ENCODE results near the gene TMEM9. TPM values are rescaled to one million over a fixed set of nuclear protein-coding genes. Genes with fewer than 3 reads are reported as not detected.
A peak's percentile ranks its signal among the peaks of the same experiment; 100 is the strongest.

TMEM9 gene
- total and polyA plus RNA-seq, 10 of the 15 experiments (the other 5 are each of a cell fraction or from before 2014, with no cell fraction given): 7.2 to 46.1 (median 17.3) TPM

DNA sequence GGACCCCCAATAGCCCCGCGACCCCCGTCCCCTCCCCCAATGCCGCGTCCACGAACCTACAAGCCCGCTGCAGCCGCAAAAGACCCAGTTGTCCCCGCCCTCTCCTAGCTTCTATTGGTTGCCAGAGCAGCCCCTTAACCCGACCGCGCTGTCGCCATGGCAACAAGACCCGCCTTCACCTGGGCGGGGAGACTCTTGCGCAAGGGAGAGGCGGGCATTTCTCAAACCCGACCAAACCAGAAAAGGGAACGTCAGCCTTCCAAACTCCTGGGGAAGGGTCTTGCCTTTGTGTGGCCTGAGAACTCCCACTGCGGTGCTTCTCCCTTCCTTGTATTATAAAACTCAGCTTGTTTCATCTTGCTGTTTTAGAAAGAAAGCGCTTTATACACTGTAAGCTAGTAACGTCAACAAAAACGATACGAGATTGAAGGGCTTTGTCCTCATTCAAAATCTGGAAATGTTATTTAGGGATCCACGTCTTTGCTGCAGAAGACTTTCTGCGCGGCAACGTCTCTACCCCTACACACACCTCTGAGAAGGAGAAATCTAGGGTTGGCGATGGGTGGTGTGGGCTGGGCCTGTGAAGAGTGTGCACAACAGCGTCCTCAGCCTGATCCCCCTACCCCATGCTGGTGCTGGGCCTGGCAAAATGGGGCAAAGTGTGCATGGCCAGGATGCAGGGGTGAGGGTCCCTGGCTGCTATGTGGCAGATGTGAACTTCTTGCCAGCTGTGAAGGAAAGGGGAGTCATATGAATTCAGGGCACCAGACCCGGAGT, at the start of gene TMEM9 (continued):
- TF ChIP-seq CHD1 (IDR thresholded peaks at IDR 0.05; ENCODE audit: low read depth, low read length) (no peak), YY1 (IDR thresholded peaks at IDR 0.05; ENCODE audit: low read depth, low read length) (no peak), NFIC (IDR thresholded peaks at IDR 0.05; ENCODE audit: low read depth, low read length) (no peak), RAD21 (IDR thresholded peaks at IDR 0.05; ENCODE audit: insufficient read depth, low read depth, low read length) (no peak), SPI1 (IDR thresholded peaks at IDR 0.05; ENCODE audit: borderline replicate concordance, insufficient read depth, low read depth, low read length) (no peak), BRCA1 (IDR thresholded peaks at IDR 0.05; ENCODE audit: low read depth, low read length) (no peak), MTA3 (IDR thresholded peaks at IDR 0.05; ENCODE audit: borderline replicate concordance, low read length) (no peak), EP300 (IDR thresholded peaks at IDR 0.05; ENCODE audit: borderline replicate concordance in 1 of 2, control insufficient read depth in 1 of 2, low read depth in 2 of 2, low read length in 2 of 2) (no peak), RBBP5 (conservative IDR thresholded peaks at IDR 0.05) (no peak), EGR1 (IDR thresholded peaks at IDR 0.05; ENCODE audit: borderline replicate concordance in 1 of 2, low read depth in 2 of 2, low read length in 2 of 2) (no peak), GABPA (IDR thresholded peaks at IDR 0.05; ENCODE audit: low read depth) (no peak), RUNX3 (IDR thresholded peaks at IDR 0.05; ENCODE audit: low read length) (peak; percentile 54; the same call in 1 of the 2 replicates), KLF5 (IDR thresholded peaks at IDR 0.05; ENCODE audit: partially characterized antibody) (no peak), SIX5 (IDR thresholded peaks at IDR 0.05; ENCODE audit: low read depth, low read length, severe bottlenecking) (peak; percentile 12), ASH2L (IDR thresholded peaks at IDR 0.05; ENCODE audit: borderline replicate concordance, low read depth) (no peak), HCFC1 (IDR thresholded peaks at IDR 0.05; ENCODE audit: low read length) (no peak; the same call in 1 of the 2 replicates), ESRRA (IDR thresholded peaks at IDR 0.05; ENCODE audit: low read length) (no peak)
- TF ChIP-seq, protein P1, sequence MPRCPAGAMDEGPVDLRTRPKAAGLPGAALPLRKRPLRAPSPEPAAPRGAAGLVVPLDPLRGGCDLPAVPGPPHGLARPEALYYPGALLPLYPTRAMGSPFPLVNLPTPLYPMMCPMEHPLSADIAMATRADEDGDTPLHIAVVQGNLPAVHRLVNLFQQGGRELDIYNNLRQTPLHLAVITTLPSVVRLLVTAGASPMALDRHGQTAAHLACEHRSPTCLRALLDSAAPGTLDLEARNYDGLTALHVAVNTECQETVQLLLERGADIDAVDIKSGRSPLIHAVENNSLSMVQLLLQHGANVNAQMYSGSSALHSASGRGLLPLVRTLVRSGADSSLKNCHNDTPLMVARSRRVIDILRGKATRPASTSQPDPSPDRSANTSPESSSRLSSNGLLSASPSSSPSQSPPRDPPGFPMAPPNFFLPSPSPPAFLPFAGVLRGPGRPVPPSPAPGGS (IDR thresholded peaks at IDR 0.05; ENCODE audit: borderline replicate concordance, insufficient read depth, low read depth, low read length, poor library complexity, severe bottlenecking): no peak
- TF ChIP-seq, protein P2, sequence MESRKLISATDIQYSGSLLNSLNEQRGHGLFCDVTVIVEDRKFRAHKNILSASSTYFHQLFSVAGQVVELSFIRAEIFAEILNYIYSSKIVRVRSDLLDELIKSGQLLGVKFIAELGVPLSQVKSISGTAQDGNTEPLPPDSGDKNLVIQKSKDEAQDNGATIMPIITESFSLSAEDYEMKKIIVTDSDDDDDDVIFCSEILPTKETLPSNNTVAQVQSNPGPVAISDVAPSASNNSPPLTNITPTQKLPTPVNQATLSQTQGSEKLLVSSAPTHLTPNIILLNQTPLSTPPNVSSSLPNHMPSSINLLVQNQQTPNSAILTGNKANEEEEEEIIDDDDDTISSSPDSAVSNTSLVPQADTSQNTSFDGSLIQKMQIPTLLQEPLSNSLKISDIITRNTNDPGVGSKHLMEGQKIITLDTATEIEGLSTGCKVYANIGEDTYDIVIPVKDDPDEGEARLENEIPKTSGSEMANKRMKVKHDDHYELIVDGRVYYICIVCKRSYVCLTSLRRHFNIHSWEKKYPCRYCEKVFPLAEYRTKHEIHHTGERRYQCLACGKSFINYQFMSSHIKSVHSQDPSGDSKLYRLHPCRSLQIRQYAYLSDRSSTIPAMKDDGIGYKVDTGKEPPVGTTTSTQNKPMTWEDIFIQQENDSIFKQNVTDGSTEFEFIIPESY (IDR thresholded peaks at IDR 0.05): no peak
- TF ChIP-seq, protein P3, sequence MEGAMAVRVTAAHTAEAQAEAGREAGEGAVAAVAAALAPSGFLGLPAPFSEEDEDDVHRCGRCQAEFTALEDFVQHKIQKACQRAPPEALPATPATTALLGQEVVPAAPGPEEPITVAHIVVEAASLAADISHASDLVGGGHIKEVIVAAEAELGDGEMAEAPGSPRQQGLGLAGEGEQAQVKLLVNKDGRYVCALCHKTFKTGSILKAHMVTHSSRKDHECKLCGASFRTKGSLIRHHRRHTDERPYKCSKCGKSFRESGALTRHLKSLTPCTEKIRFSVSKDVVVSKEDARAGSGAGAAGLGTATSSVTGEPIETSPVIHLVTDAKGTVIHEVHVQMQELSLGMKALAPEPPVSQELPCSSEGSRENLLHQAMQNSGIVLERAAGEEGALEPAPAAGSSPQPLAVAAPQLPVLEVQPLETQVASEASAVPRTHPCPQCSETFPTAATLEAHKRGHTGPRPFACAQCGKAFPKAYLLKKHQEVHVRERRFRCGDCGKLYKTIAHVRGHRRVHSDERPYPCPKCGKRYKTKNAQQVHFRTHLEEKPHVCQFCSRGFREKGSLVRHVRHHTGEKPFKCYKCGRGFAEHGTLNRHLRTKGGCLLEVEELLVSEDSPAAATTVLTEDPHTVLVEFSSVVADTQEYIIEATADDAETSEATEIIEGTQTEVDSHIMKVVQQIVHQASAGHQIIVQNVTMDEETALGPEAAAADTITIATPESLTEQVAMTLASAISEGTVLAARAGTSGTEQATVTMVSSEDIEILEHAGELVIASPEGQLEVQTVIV (IDR thresholded peaks at IDR 0.05; ENCODE audit: borderline replicate concordance, partially characterized antibody): no peak
- TF ChIP-seq, protein P4, sequence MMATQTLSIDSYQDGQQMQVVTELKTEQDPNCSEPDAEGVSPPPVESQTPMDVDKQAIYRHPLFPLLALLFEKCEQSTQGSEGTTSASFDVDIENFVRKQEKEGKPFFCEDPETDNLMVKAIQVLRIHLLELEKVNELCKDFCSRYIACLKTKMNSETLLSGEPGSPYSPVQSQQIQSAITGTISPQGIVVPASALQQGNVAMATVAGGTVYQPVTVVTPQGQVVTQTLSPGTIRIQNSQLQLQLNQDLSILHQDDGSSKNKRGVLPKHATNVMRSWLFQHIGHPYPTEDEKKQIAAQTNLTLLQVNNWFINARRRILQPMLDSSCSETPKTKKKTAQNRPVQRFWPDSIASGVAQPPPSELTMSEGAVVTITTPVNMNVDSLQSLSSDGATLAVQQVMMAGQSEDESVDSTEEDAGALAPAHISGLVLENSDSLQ (IDR thresholded peaks at IDR 0.05): peak; percentile 98
- TF ChIP-seq, protein P5, sequence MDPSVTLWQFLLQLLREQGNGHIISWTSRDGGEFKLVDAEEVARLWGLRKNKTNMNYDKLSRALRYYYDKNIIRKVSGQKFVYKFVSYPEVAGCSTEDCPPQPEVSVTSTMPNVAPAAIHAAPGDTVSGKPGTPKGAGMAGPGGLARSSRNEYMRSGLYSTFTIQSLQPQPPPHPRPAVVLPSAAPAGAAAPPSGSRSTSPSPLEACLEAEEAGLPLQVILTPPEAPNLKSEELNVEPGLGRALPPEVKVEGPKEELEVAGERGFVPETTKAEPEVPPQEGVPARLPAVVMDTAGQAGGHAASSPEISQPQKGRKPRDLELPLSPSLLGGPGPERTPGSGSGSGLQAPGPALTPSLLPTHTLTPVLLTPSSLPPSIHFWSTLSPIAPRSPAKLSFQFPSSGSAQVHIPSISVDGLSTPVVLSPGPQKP (IDR thresholded peaks at IDR 0.05; ENCODE audit: low read depth, low read length): no peak

Data from GM12878 (cell line).